GM18505 (cell line): ENCODE measurements around the gene FEN1.

Source experiments
- ATAC-seq: cut with Tn5 transposase; IDR thresholded peaks from one replicate; pipeline ENCODE4 v1.9.1; 2021; ENCODE audit not compliant: unreplicated experiment
- POLR2A ChIP-seq: IDR thresholded peaks from 4 replicates; pipeline ENCODE4 v1.6.1; 2011; ENCODE audit warnings: borderline replicate concordance; ENCODE audit not compliant: insufficient read depth, insufficient read length; ENCODE audit errors: extremely low read depth

FEN1 gene

DNA sequence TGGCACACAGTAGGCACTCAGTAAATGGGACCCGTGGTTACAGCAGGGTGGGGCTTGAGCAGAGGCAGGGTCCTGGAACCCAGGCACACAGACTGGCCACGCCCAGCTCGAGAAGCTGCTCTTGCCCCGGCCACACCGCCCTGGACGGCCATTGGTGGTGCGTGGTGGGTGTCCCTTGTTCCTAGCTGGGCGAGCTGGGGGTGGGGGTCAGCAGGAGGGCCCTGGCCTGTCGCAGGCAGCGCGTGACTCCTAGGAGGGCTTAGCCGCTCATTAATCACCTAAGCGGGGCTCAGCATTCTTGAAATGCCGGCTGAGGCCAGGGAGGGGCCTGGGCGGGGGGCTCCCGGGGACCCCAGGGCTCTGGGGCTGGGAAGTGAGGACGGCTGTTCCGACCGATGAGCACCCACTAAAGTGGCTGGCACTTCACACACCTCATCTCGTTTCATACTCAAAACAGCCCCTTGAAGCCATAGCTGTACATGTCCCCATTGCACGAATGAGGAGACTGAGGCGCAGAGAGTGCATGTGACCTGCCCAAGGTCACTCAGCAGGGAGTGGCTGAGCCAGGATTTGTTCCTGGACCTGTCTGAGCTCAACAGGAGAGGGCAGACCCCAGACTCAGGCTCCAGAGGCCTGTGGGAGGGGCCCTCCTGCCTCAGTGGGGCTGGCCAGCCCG, 28.6 kb upstream of the FEN1 start:
- no peak for TF ChIP-seq POLR2A
- ATAC-seq: no peak

DNA sequence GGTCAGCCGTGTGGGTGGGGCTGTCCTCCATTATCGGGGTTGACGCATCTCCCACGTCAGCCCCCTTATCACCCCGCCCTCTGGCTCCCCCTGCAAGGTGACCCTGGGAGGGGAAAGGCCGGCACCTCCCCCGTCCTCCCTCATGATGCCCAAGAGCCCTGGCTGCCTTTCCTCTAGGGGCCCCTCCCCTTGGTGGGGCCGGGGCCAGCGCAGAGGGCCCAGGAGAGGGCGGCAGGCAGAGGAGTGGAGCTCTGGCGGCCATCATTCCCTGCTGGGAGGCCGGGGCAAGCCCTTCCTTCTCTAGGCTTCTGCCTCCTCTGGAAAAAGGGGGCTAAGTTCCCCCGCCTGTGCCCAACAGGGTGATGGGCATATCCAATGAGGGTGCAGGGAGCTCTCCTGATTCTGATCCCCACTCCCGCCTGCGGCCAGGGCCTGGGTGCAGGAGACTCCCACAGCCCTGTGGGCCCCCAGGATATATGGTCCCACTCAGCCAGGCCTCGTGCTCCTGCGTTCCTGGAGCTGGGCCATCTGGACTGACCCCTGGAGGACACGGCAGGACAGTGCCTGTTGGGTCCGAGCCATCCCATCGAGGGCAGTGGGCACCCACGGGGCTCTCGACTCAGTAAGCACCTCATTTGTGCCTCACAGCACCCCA, 28.0 kb upstream of the FEN1 start:
- ATAC-seq: no peak
- no peak for TF ChIP-seq POLR2A

DNA sequence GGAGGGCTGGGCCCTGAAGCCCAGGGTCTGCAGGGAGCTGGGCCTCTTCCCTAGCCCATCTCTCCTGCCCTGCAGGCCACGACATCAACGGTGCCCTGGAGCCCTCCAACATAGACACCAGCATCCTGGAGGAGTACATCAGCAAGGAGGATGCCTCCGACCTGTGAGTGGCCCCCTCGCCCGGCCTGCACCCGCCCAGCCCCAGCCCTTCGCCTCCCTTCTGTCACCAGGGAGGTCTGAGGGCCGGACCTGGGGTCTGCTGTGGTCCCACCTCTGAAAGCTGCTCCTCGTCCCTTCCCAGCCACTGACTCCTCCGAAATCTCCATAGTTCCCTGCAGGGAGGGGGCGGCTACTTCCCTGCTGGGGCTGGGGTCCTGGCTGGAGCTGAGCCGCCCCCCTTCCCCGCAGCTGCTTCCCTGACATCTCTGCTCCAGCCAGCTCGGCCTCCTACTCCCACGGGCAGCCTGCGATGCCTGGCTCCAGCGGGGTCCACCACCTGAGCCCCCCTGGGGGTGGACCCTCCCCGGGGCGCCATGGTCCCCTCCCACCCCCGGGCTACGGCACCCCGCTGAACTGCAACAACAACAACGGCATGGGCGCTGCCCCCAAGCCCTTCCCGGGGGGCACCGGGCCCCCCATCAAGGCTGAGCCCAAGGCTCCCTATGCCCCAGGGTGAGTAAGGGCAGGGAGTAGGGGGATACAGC, 27.0 kb upstream of the FEN1 start:
- no peak for ATAC-seq
- no peak for TF ChIP-seq POLR2A

DNA sequence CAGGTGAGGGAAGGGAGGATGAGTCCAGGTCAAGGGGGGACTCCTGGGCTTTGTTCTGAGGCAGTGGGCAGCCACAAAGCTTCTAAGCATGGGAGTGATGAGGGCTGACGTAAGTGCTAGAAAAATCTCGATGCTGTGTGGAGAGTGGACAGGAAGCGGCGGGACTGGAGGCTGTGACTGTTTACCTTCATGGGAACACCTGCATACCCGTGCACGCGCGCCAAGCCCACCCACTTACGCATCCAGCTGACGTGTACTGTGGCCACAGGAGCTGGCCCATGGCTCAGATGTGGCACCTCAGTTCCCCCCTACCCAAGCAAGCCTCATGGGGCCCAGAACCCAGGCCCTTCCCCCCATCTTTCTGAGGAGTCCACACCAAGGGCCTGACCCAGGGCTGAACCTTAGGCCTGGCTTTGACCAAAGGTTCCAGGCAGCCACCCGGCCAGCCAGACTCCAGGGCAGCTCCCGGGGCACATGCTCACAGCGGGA, 26.3 kb upstream of the FEN1 start:
- no peak for ATAC-seq
- no peak for TF ChIP-seq POLR2A

DNA sequence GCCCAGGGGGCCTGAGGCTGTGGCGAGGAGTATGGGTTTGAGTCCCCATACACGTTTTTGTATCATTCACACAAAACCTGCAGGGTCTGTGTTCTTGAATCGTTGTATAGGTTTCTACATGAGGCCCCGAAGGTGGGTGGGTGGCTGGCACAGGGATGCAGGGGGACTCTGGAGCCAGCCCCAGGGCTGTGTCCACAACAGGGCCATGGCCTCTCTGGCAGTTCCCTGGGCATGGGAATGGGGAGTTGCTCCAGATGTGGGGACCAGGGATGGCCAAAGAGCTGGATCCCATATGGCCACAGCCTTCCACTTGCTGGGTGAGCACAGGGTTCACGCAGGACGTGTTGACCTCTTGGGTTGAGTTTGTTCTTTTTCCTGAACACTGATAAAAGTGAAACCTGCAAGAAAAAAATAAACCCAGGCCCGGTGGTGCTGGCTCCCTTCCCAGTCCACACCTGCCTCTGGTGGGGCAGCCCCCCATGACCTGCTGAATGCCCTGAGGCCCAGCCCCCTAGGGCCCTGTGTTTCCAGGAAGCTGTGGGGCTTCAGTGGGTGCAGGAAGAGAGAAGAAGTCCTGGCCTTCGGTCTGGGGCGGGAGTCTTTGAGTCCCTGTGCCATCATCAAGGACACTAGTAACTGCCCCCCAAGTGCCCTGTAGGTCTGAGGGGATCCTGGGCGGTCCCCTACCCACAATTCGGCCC, 24.2 kb upstream of the FEN1 start:
- ATAC-seq: no peak

DNA sequence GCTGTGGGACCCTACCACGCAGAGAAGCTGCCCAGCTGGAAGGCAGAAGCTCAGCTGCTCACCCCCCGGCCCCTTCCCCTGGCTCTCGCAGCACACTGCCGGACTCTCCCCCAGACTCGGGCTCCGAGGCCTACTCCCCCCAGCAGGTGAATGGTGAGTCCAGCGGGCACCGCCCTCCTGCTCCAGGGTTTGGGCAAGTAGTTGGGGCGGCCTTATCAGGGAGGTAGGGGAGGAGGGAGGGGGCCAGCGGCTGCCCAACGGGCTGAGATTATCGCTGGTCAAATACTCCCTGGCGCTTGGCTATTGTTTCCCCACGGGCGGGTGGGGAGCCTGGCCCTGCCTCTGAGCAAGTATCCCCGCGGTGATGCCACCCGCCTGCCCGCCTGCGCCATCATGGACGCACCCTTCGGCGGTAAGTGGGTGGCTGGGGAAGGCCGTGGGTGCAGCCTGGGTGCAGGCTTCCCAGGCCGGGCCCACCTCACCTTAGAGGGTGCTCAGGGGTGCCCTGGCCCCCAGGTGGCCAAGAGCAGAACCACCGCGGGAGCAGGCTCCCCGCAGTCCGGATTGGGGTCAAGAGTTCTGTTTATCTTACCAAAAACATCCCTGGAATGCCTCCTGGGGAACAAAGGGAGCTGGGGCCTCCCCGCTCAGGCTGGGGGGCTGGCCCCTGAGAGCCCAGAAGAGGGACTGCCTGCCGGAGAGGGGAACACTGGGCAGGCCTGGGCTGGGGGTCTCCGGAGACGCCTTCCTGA, 23.4 kb upstream of the FEN1 start:
- ATAC-seq: no peak
- TF ChIP-seq POLR2A: no peak

More for the DNA sequence above, 24.2 kb upstream of the FEN1 start:
- no peak for TF ChIP-seq POLR2A

DNA sequence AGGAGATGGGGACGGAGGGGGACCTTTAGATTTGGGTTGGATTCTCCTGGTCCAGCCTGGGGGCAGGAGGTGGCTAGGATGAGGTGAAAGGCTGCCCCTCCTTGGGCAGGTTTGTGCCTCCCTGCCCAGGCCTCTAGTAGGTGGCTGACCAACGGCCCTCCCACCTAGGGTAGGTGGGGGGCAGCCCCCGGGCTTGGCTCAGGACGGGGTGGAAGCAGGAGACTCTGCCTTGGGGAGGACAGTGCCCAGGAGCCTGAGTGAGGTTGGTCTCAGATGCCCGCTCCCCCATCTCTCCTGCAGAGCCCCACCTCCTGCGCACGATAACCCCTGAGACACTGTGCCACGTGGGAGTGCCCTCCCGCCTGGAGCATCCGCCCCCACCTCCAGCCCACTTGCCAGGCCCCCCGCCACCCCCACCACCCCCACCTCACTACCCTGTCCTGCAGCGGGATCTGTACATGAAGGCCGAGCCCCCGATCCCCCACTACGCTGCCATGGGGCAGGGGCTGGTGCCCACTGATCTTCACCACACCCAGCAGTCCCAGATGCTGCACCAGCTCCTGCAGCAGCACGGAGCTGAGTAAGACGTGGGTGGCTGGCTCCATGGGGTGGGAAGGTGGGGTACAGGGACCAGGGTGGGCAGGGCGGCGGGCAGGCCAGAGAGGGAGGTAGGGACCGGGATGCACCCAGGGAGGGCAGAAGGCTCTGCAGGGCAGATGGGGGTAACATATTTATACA, 22.6 kb upstream of the FEN1 start:
- no peak for TF ChIP-seq POLR2A
- ATAC-seq: no peak

DNA sequence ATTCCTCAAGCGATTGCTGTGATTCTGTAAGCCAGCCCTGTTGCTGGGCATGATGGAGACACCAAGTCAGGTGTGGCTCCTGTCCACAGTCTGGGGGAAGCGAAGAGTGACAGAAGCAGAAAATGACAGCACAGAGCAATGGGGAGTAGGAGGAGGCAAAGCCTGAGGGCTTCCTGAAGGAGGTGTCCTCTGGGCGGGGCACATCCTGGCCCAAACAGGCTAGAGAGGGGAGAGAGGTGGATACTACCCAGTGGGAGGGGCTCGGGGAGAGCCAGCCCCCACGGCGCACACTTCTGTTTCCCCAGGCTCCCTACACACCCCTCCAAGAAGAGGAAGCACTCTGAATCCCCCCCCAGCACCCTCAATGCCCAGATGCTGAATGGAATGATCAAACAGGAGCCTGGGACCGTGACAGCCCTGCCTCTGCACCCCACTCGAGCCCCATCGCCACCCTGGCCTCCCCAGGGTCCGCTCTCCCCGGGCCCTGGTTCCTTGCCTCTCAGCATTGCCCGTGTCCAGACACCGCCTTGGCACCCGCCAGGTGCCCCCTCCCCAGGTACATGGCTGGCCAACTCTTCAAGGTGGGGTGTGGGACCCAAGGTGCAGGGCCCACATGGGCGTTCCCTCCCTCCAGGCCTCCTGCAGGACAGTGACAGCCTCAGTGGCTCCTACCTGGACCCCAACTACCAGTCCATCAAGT, 21.4 kb upstream of the FEN1 start:
- no peak for ATAC-seq
- TF ChIP-seq POLR2A: no peak

DNA sequence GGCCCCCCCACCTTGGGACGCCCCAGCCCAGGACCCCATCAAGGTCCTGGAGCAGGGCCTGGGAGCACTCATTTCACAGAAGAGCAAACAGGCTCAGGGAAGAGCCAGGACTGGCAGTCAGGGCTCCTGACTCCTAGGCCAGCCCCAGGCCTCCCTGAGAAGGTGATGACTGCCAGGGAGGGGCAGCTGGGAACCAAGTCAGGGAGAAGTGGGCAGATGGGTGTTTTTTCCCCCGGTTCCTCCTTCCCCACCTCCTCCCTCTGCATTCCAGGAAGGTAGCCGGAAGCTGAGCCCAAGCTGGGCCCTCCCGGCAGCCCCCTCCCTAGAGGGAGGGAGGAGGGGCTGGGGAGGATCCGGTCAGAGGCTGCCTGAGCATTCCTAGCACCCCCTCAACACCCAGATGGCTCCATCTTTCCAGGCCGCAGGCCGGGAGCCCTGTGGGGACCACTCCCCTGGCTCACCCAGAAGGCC, 20.7 kb upstream of the FEN1 start:
- no peak for TF ChIP-seq POLR2A
- no peak for ATAC-seq

DNA sequence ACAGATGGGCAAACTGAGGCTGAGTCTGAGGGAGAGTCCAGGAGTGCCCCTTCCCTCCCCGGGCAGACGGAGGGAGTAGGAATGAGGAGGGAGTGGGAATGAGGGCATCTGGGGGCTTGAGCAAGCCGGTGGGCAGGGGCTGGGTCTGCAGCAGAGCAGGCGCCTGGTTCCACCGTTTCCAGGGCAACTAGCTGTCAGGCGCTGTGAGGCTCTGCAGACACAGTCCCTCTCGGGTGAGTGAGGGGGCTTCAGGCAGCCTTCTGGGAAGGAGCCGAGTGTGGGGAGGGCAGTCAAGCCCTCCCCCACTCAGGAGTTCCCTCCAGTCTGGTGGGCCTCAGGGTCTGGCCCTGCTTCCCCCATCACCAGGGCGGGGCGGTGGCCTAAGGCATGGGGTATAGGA, 19.4 kb upstream of the FEN1 start:
- no peak for ATAC-seq
- no peak for TF ChIP-seq POLR2A

DNA sequence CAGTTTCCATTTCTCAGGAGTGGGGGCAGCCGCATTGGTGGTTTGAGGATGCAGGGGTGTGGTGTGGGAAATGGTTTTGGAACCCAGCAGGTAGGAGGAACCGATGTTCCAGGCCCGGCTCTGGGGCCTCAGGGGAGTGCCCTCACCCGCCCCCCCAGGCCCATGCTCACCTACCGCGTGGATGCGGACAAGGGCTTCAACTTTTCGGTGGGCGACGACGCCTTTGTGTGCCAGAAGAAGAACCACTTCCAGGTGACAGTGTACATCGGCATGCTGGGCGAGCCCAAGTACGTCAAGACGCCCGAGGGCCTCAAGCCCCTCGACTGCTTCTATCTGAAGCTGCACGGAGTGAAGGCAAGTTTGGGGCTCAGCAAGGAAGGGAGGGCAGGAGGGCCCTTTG, 18.9 kb upstream of the FEN1 start:
- no peak for TF ChIP-seq POLR2A
- no peak for ATAC-seq
